BLaER1 (cell line): ENCODE data around the gene MARVELD1.

ENCODE experiments used
- H3K27ac ChIP-seq: shearing (Covaris generic); formaldehyde crosslinking; 2 replicates; pipeline ENCODE4 v1.8.1; 2022
- H3K27me3 ChIP-seq: shearing (Covaris generic); formaldehyde crosslinking; 2 replicates; pipeline ENCODE4 v1.8.1; 2022
- H3K36me3 ChIP-seq: shearing (Covaris generic); formaldehyde crosslinking; 2 replicates; pipeline ENCODE4 v1.8.1; 2022
- H3K4me1 ChIP-seq: shearing (Covaris generic); formaldehyde crosslinking; 2 replicates; pipeline ENCODE4 v1.8.1; 2022
- H3K4me2 ChIP-seq: shearing (Covaris generic); formaldehyde crosslinking; 2 replicates; pipeline ENCODE4 v1.8.1; 2022
- H3K4me3 ChIP-seq: shearing (Covaris generic); formaldehyde crosslinking; 2 replicates; pipeline ENCODE4 v1.8.1; 2022
- H3K9ac ChIP-seq: shearing (Covaris generic); formaldehyde crosslinking; 2 replicates; pipeline ENCODE4 v1.8.1; 2022
- H3K9me3 ChIP-seq: shearing (Covaris generic); formaldehyde crosslinking; 2 replicates; pipeline ENCODE4 v1.8.1; 2022
- H4K20me1 ChIP-seq: shearing (Covaris generic); formaldehyde crosslinking; 2 replicates; pipeline ENCODE4 v1.8.1; 2022
- Cebpa-rat ChIP-seq: shearing (Covaris generic); IDR thresholded peaks from 2 replicates; pipeline ENCODE4 v1.8.1; 2022

MARVELD1 gene

DNA sequence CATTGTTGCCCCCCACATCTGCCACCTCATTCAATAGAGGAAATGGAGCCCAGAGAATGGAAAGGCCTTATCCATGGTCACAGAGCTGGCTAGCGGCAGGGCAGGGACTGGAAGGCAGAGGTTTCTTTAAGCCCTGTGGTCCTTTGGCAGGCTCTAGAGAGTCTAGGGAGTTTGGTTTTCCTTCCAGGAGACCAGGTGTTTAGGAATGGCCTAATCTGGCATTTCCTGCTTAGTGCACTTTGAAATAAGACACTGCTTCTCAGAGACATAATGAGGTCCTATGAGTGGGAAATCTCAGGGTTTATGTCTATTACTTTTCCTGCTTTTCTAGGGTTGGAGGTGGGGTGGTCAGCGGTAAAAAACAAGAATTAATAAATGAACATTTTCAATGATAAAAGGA, 6.1 kb downstream of the MARVELD1 start:
- H3K4me1 ChIP-seq: peaks cover 57% of the 10 kb centered on the region
- no peaks in the 10 kb centered on the region for H3K27me3 ChIP-seq
- H3K36me3 ChIP-seq: peaks cover 35% of the 10 kb centered on the region
- H3K9me3 ChIP-seq: no peaks in the 10 kb centered on the region
- no peak overlapping the region for H3K27ac ChIP-seq
- H3K4me2 ChIP-seq: no peak overlapping the region; the same call in 1 of the 2 replicates
- H3K9ac ChIP-seq: no peak overlapping the region
- no peak overlapping the region for H3K4me3 ChIP-seq
- no peak for TF ChIP-seq Cebpa-rat
- peaks cover 40% of the 10 kb centered on the region for H4K20me1 ChIP-seq

DNA sequence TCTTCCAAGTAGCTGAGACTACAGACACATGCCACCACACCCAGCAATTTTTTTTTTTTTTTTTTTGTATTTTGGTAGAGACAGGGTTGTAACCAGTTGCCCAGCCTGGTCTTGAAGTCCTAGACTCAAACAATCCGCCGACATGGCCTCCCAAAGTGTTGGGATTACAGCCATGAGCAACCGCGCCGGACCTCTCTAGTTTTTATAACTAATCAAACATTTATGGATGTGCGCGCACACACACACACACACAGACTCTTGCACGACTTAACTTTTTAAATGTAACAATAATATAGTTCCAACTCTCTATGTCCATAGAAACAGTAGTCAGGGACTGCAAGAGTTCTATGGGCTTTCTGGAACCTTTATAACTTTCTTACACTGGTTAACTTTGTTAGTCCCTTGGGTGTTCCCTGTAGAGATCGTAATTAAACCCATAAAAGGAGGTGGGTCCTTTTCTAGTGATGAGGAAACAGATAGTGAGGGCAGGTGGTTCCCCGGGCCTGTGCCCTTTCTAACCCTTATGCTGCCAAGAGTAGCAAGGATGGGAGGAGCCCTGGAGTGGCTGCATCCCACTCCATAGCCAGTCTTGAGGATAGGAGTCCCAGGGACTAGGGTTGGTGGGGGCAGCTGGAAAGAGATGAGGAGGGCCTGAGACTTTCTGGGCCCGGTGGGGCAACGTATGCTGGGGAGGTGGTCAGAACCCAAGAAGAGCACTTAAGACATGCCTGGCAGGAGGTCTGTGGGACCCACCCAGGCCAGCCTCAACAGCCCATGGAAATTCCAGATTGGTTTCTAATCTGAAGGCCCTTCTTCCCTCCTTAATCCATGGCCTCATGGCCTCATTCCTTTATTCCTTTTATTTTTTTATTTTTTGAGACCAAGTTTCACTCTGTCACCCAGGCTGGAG, 8.6 kb downstream of the MARVELD1 start:
- H3K27me3 ChIP-seq: no peaks in the 10 kb centered on the region
- no peak overlapping the region for H3K9ac ChIP-seq
- no peaks in the 10 kb centered on the region for H3K9me3 ChIP-seq
- no peak overlapping the region for H3K4me2 ChIP-seq
- H4K20me1 ChIP-seq: peaks cover 20% of the 10 kb centered on the region; the same call in 1 of the 2 replicates
- peaks cover 33% of the 10 kb centered on the region for H3K4me1 ChIP-seq
- H3K4me3 ChIP-seq: no peak overlapping the region
- no peak for TF ChIP-seq Cebpa-rat
- H3K36me3 ChIP-seq: peaks cover 24% of the 10 kb centered on the region
- H3K27ac ChIP-seq: no peak overlapping the region

GRCh38 chr10:97723001-97723400, 9.5 kb downstream of the MARVELD1 start:
- H4K20me1 ChIP-seq: 0 out of 2 replicates have a peak, but pooled peaks cover 12% of the 10 kb centered on the region
- no peak overlapping the region for H3K4me2 ChIP-seq
- no peaks in the 10 kb centered on the region for H3K9me3 ChIP-seq
- TF ChIP-seq Cebpa-rat: no peak
- H3K27ac ChIP-seq: no peak overlapping the region
- no peak overlapping the region for H3K9ac ChIP-seq
- no peaks in the 10 kb centered on the region for H3K27me3 ChIP-seq
- peaks cover 24% of the 10 kb centered on the region for H3K4me1 ChIP-seq
- no peak overlapping the region for H3K4me3 ChIP-seq
- H3K36me3 ChIP-seq: peaks cover 15% of the 10 kb centered on the region; the same call in 1 of the 2 replicates

- Histone ChIP-seq H3K9ac (no peak overlapping the region), H3K36me3 (peaks cover 3% of the 10 kb centered on the region; the same call in 1 of the 2 replicates), H3K4me1 (peaks cover 10% of the 10 kb centered on the region), H3K9me3 (no peaks in the 10 kb centered on the region), H3K4me3 (no peak overlapping the region), H3K27ac (no peak overlapping the region), H4K20me1 (no peaks in the 10 kb centered on the region), H3K4me2 (no peak overlapping the region), H3K27me3 (no peaks in the 10 kb centered on the region)
- TF ChIP-seq Cebpa-rat: no peak
Measured at GRCh38 chr10:97724341-97724941, 10.9 kb downstream of the MARVELD1 start.

GRCh38 chr10:97726636-97727178, 13.2 kb downstream of the MARVELD1 start:
- no peak overlapping the region for H3K4me2 ChIP-seq
- no peaks in the 10 kb centered on the region for H3K36me3 ChIP-seq
- no peaks in the 10 kb centered on the region for H4K20me1 ChIP-seq
- no peak overlapping the region for H3K9ac ChIP-seq
- no peaks in the 10 kb centered on the region for H3K9me3 ChIP-seq
- no peaks in the 10 kb centered on the region for H3K27me3 ChIP-seq
- H3K27ac ChIP-seq: no peak overlapping the region
- peaks cover 6% of the 10 kb centered on the region; the same call in 1 of the 2 replicates for H3K4me1 ChIP-seq
- H3K4me3 ChIP-seq: no peak overlapping the region
- TF ChIP-seq Cebpa-rat: no peak

GRCh38 chr10:97729014-97729413, 15.5 kb downstream of the MARVELD1 start:
- no peak overlapping the region for H3K4me2 ChIP-seq
- no peaks in the 10 kb centered on the region for H4K20me1 ChIP-seq
- H3K27ac ChIP-seq: no peak overlapping the region
- no peak overlapping the region for H3K9ac ChIP-seq
- H3K9me3 ChIP-seq: no peaks in the 10 kb centered on the region
- H3K4me1 ChIP-seq: no peaks in the 10 kb centered on the region
- TF ChIP-seq Cebpa-rat: no peak
- no peaks in the 10 kb centered on the region for H3K27me3 ChIP-seq
- no peak overlapping the region for H3K4me3 ChIP-seq
- no peaks in the 10 kb centered on the region for H3K36me3 ChIP-seq

DNA sequence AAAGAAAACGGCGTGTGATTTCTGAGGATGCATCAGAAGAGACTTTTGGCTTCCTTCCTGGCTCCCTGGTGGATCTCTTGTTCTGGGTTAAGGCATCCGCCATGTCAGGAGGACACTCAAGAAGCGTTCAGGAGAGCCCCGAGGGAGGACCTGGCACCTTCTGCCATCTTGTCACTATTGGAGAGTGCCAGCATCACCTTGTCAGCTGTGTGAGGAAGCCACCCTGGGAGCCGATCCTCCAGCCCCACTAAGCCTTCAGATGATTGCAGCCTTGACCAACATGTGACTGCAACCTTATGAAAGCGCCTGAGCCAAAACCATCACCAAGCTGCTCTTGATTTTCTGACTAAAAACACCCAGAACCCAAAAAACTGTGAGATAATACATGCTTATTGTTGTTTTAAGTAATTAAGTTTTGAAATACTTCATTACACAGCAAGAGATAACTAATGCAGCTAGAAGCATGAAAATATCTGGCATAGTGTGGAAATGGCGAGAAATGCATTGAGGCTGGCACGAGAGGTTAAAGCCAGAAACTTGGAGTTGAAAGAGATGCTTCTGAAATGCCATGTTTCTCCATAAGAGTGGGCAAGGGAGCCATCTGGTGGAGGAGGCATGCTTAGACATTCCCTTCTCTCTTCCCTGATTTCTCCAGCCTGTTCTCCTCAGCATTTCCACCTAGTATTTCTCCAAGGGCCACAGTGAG, 18.0 kb downstream of the MARVELD1 start:
- H3K4me3 ChIP-seq: no peak overlapping the region
- H3K4me1 ChIP-seq: peaks cover 8% of the 10 kb centered on the region
- H3K27me3 ChIP-seq: no peaks in the 10 kb centered on the region
- no peak overlapping the region for H3K4me2 ChIP-seq
- no peaks in the 10 kb centered on the region for H4K20me1 ChIP-seq
- H3K36me3 ChIP-seq: no peaks in the 10 kb centered on the region
- H3K9ac ChIP-seq: no peak overlapping the region
- no peak for TF ChIP-seq Cebpa-rat
- no peak overlapping the region for H3K27ac ChIP-seq
- H3K9me3 ChIP-seq: peaks cover 4% of the 10 kb centered on the region; the same call in 1 of the 2 replicates

- Histone ChIP-seq H3K4me1 (peaks cover 10% of the 10 kb centered on the region), H3K36me3 (no peaks in the 10 kb centered on the region), H3K4me3 (no peak overlapping the region), H3K9me3 (peaks cover 4% of the 10 kb centered on the region; the same call in 1 of the 2 replicates), H3K27me3 (no peaks in the 10 kb centered on the region), H3K27ac (no peak overlapping the region), H3K4me2 (no peak overlapping the region), H4K20me1 (no peaks in the 10 kb centered on the region), H3K9ac (no peak overlapping the region)
- no peak for TF ChIP-seq Cebpa-rat
Measured at GRCh38 chr10:97732052-97732359, 18.5 kb downstream of the MARVELD1 start.

DNA sequence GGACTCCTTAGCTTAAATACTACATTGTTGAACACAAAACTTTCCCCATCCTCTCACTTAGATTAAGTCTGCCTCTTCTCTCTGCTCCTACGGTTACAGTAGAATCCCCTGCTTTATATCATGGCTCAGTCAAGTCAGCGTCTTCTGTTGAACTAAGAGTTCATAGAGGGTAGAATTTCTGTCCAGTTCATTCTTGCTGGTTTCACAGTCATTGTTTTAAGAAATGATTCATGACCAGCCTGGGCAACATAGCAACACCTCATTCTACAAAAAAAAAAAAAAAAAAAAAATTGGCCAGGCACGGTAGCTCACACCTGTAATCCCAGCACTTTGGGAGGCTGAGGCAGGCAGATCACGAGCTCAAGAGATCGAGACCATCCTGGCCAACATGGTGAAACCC, 19.7 kb downstream of the MARVELD1 start:
- no peak for TF ChIP-seq Cebpa-rat
- Histone ChIP-seq H3K27ac (no peak overlapping the region), H3K27me3 (no peaks in the 10 kb centered on the region), H4K20me1 (peaks cover 9% of the 10 kb centered on the region), H3K9me3 (peaks cover 4% of the 10 kb centered on the region; the same call in 1 of the 2 replicates), H3K36me3 (no peaks in the 10 kb centered on the region), H3K4me1 (peaks cover 17% of the 10 kb centered on the region), H3K9ac (no peak overlapping the region), H3K4me2 (no peak overlapping the region), H3K4me3 (no peak overlapping the region)
